Gastroesophageal sphincter (tissue), 4 donors: ENCODE results near the gene MRPL20. TPM values are rescaled to one million over a fixed set of nuclear protein-coding genes. Genes with fewer than 3 reads are reported as not detected.
"Not testable (repeated sequence)": the region's sequence is repeated elsewhere in the genome, so short reads cannot be mapped to it uniquely, and the experiment has no call there.

Source experiments
- ATAC-seq: fragments of 150-250 bp; one replicate; pipeline ENCODE4 v1.9.1; 2016; ENCODE audit warnings: mild to moderate bottlenecking, moderate library complexity
- H3K27ac ChIP-seq, 4 donors: fragments of 200-600 bp; sonication (generic) in 3 of 4; 1 replicate in 3 of 4; 2 replicates in 1 of 4; pipeline ENCODE4 v1.5.1; 2016 to 2019
- H3K27me3 ChIP-seq: fragments of 200-600 bp; sonication (generic); one replicate; pipeline ENCODE4 v1.5.1; 2019
- H3K36me3 ChIP-seq, 2 donors: fragments of 200-600 bp; sonication (generic); one replicate each; pipeline ENCODE4 v1.5.1; 2019; ENCODE audit warnings: control low read depth in 1 of 2
- H3K4me1 ChIP-seq, 3 donors: fragments of 200-600 bp; sonication (generic); 1 replicate in 2 of 3; 2 replicates in 1 of 3; pipeline ENCODE4 v1.5.1; 2016 to 2019; ENCODE audit warnings: control low read depth in 2 of 3
- H3K4me3 ChIP-seq, 2 donors: fragments of 200-600 bp; sonication (generic); one replicate each; pipeline ENCODE4 v1.5.1; 2019; ENCODE audit warnings: mild to moderate bottlenecking in 1 of 2, moderate library complexity in 1 of 2
- H3K9me3 ChIP-seq, 3 donors: fragments of 200-600 bp; sonication (generic); one replicate each; pipeline ENCODE4 v1.5.1; 2017 to 2019; ENCODE audit warnings: control low read depth in 2 of 3
- EP300 ChIP-seq: sonication (generic); formaldehyde crosslinking; IDR thresholded peaks from one replicate; pipeline ENCODE4 v1.6.1; 2017; ENCODE audit warnings: antibody characterized with exemption, mild to moderate bottlenecking
- POLR2A ChIP-seq, 2 donors: fragments of 450-650 bp; IDR thresholded peaks; one replicate each; pipeline ENCODE4 v1.6.1; 2017; ENCODE audit warnings: antibody characterized with exemption in 2 of 2, mild to moderate bottlenecking in 2 of 2, moderate library complexity in 1 of 2
- POLR2AphosphoS5 ChIP-seq: sonication (generic); formaldehyde crosslinking; IDR thresholded peaks from one replicate; pipeline ENCODE4 v1.6.1; 2017; ENCODE audit warnings: antibody characterized with exemption
- WGBS, 2 donors: methylation state at CpG; one replicate each; pipeline ENCODE4 v1.1.5; 2018; ENCODE audit warnings: low coverage in 1 of 2; 5-methylcytosine and 5-hydroxymethylcytosine counted together
- total RNA-seq, 4 donors: library from RNA; depleted of rRNA; stranded (reverse); fragments of >200 nt; gene quantifications; one replicate each; pipeline ENCODE4 v1.1.0, GENCODE V29; 2016
- TF ChIP-seq, protein P1 (sequence below), 4 experiments: fragments of 200-600 bp in 2 of 4; fragments of 450-650 bp in 2 of 4; sonication (generic) in 1 of 4; IDR thresholded peaks; one replicate each; pipeline ENCODE4 v1.5.1; 2017 to 2019; ENCODE audit warnings: antibody characterized with exemption in 4 of 4, mild to moderate bottlenecking in 2 of 4, moderate library complexity in 2 of 4

The MRPL20 gene
- total RNA-seq, 4 donors from 2014 or later, result 121 to 215 (median 159) TPM

- Histone ChIP-seq H3K4me3 (no peak overlapping the region), H3K27ac (peak overlapping the region in 3 of 4 donors; percentile 28 to 69 (median 46)), H3K36me3 (peaks cover 0 to 17% of the 10 kb centered on the region in 2 donors), H3K9me3 (no peaks in the 10 kb centered on the region), H3K27me3 (no peaks in the 10 kb centered on the region), H3K4me1 (peaks cover 0 to 43% (median 27%) of the 10 kb centered on the region in 3 donors)
- TF ChIP-seq POLR2AphosphoS5 (no peak), EP300 (no peak), POLR2A (IDR thresholded peaks at IDR 0.05) (no peak)
- TF ChIP-seq, protein P1, sequence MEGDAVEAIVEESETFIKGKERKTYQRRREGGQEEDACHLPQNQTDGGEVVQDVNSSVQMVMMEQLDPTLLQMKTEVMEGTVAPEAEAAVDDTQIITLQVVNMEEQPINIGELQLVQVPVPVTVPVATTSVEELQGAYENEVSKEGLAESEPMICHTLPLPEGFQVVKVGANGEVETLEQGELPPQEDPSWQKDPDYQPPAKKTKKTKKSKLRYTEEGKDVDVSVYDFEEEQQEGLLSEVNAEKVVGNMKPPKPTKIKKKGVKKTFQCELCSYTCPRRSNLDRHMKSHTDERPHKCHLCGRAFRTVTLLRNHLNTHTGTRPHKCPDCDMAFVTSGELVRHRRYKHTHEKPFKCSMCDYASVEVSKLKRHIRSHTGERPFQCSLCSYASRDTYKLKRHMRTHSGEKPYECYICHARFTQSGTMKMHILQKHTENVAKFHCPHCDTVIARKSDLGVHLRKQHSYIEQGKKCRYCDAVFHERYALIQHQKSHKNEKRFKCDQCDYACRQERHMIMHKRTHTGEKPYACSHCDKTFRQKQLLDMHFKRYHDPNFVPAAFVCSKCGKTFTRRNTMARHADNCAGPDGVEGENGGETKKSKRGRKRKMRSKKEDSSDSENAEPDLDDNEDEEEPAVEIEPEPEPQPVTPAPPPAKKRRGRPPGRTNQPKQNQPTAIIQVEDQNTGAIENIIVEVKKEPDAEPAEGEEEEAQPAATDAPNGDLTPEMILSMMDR (IDR thresholded peaks at IDR 0.05), result peak in 3 of 4 experiments; percentile 82 to 98 (median 86)
- no CpG with 5 or more reads among the region's 26 CpGs for WGBS, 2 donors
- peak; percentile 16 for ATAC-seq
Observed at GRCh38 chr1:1371746-1372711, 35.1 kb downstream of the MRPL20 start.

- Histone ChIP-seq H3K9me3 (no peaks in the 10 kb centered on the region), H3K27me3 (no peaks in the 10 kb centered on the region), H3K4me1 (peaks cover 0 to 43% (median 27%) of the 10 kb centered on the region in 3 donors), H3K4me3 (no peak overlapping the region), H3K27ac (peak overlapping the region in 2 of 4 donors; percentile 28 to 69), H3K36me3 (peaks cover 0 to 17% of the 10 kb centered on the region in 2 donors)
- no peak for ATAC-seq
- TF ChIP-seq POLR2AphosphoS5 (no peak), EP300 (no peak), POLR2A (IDR thresholded peaks at IDR 0.05) (no peak)
- TF ChIP-seq, protein P1 (IDR thresholded peaks at IDR 0.05), result no peak
- 53 to 59% methylated on average over 8 to 9 of the region's 12 CpGs for WGBS, 2 donors
Observed at GRCh38 chr1:1371364-1371745, 35.7 kb downstream of the MRPL20 start.

GRCh38 chr1:1370771-1371300 is 36.3 kb downstream of the MRPL20 start:
- no peaks in the 10 kb centered on the region for H3K9me3 ChIP-seq
- peaks cover 0 to 38% (median 23%) of the 10 kb centered on the region in 3 donors for H3K4me1 ChIP-seq
- WGBS, 2 donors, result no CpG with 5 or more reads among the region's 16 CpGs
- TF ChIP-seq, protein P1 (IDR thresholded peaks at IDR 0.05), result no peak
- TF ChIP-seq POLR2A (IDR thresholded peaks at IDR 0.05), result no peak
- TF ChIP-seq POLR2AphosphoS5, result no peak
- no peak for TF ChIP-seq EP300
- no peak overlapping the region for H3K27ac ChIP-seq
- H3K27me3 ChIP-seq, result no peaks in the 10 kb centered on the region
- H3K4me3 ChIP-seq, result no peak overlapping the region
- peaks cover 0 to 17% of the 10 kb centered on the region in 2 donors for H3K36me3 ChIP-seq
- ATAC-seq, result no peak

GRCh38 chr1:1370094-1370493 is 37.0 kb downstream of the MRPL20 start:
- not testable (repeated sequence) for H3K9me3 ChIP-seq, H3K4me3 ChIP-seq, H3K27ac ChIP-seq, H3K27me3 ChIP-seq, ATAC-seq
- 96% methylated on average over 4 of the region's 14 CpGs; no CpG with 5 or more reads in 1 of the 2 donors for WGBS, 2 donors
- Histone ChIP-seq H3K4me1 (peaks cover 0 to 35% (median 21%) of the 10 kb centered on the region in 3 donors), H3K36me3 (peaks cover 0 to 17% of the 10 kb centered on the region in 2 donors)

DNA sequence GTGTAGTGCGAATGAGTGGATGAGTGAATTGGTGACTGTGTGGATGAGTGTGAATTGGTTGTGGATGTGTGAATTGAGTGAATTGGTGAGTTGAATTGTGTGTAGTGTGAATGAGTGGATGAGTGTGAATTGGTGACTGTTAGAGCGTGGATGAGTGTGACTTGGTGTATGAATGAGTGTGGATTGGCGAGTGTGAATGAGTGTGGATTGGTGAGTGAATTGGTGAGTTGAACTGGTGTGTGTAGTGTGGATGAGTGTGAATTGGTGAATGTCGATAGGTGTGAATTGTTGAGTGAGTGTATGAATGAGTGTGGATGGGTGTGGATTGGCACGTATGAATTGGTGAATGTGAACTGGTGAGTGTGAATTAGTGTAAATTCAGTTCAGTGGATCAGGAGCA is 39.8 kb downstream of the MRPL20 start:
- TF ChIP-seq EP300 (no peak), POLR2AphosphoS5 (no peak), POLR2A (IDR thresholded peaks at IDR 0.05) (no peak)
- TF ChIP-seq, protein P1 (IDR thresholded peaks at IDR 0.05), result no peak
- 94 to 100% methylated on average over 4 to 5 of the region's 5 CpGs for WGBS, 2 donors
- no peak for ATAC-seq
- no peaks in the 10 kb centered on the region for H3K9me3 ChIP-seq
- H3K27me3 ChIP-seq, result no peaks in the 10 kb centered on the region
- peaks cover 0 to under 1% of the 10 kb centered on the region in 2 donors for H3K36me3 ChIP-seq
- H3K27ac ChIP-seq, result no peak overlapping the region
- no peak overlapping the region for H3K4me3 ChIP-seq
- peaks cover 0 to 13% (median 8%) of the 10 kb centered on the region in 3 donors for H3K4me1 ChIP-seq
